ENCODE measurements around the gene CDC123.
"Not testable (repeated sequence)": the region's sequence is repeated elsewhere in the genome, so short reads cannot be mapped to it uniquely, and the experiment has no call there.

CDC123 gene

DNA sequence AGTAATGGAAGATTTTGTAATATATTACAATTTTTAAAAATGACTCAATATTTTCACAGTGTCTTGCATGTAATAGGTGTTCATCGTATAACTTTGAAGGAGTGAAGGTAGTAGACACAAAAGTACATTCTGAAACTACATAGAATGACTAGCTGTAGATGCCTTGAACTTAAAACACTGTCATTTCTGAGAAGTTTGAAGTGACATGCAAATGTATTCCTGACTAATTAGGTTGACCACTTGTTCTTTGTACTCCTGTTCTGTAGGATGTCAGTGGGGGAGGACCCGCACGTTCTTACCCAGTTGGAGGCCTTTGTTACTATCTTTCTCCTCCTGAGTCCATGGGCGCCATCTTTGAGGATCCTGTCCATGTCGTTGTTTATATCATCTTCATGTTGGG is 35.3 kb upstream of the CDC123 start:
- DNase-seq (ENCODE audit: extremely low read depth, insufficient read length), result no peak
- Histone ChIP-seq H3K27me3 (replicated peaks; ENCODE audit: control insufficient read depth, insufficient read depth, low read length) (no peaks in the 10 kb centered on the region), H3K4me3 (replicated peaks; ENCODE audit: low read depth, low read length) (no peak overlapping the region), H3K36me3 (ENCODE audit: control insufficient read depth, insufficient read depth, low read length) (peaks cover 9% of the 10 kb centered on the region)
- TF ChIP-seq, protein P1, sequence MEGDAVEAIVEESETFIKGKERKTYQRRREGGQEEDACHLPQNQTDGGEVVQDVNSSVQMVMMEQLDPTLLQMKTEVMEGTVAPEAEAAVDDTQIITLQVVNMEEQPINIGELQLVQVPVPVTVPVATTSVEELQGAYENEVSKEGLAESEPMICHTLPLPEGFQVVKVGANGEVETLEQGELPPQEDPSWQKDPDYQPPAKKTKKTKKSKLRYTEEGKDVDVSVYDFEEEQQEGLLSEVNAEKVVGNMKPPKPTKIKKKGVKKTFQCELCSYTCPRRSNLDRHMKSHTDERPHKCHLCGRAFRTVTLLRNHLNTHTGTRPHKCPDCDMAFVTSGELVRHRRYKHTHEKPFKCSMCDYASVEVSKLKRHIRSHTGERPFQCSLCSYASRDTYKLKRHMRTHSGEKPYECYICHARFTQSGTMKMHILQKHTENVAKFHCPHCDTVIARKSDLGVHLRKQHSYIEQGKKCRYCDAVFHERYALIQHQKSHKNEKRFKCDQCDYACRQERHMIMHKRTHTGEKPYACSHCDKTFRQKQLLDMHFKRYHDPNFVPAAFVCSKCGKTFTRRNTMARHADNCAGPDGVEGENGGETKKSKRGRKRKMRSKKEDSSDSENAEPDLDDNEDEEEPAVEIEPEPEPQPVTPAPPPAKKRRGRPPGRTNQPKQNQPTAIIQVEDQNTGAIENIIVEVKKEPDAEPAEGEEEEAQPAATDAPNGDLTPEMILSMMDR (IDR thresholded peaks at IDR 0.05; ENCODE audit: insufficient read depth, low read length, poor library complexity, severe bottlenecking), result no peak

GRCh38 chr10:12162927-12163326 is 33.1 kb upstream of the CDC123 start:
- no peak for DNase-seq (ENCODE audit: extremely low read depth, insufficient read length)
- TF ChIP-seq, protein P1 (IDR thresholded peaks at IDR 0.05; ENCODE audit: insufficient read depth, low read length, poor library complexity, severe bottlenecking), result no peak
- Histone ChIP-seq H3K4me3 (replicated peaks; ENCODE audit: low read depth, low read length) (no peak overlapping the region), H3K36me3 (ENCODE audit: control insufficient read depth, insufficient read depth, low read length) (peaks cover 11% of the 10 kb centered on the region), H3K27me3 (replicated peaks; ENCODE audit: control insufficient read depth, insufficient read depth, low read length) (no peaks in the 10 kb centered on the region)

GRCh38 chr10:12164085-12164484 is 31.9 kb upstream of the CDC123 start:
- Histone ChIP-seq H3K4me3 (replicated peaks; ENCODE audit: low read depth, low read length) (no peak overlapping the region), H3K27me3 (replicated peaks; ENCODE audit: control insufficient read depth, insufficient read depth, low read length) (no peaks in the 10 kb centered on the region), H3K36me3 (ENCODE audit: control insufficient read depth, insufficient read depth, low read length) (peaks cover 11% of the 10 kb centered on the region)
- TF ChIP-seq, protein P1 (IDR thresholded peaks at IDR 0.05; ENCODE audit: insufficient read depth, low read length, poor library complexity, severe bottlenecking), result no peak
- DNase-seq (ENCODE audit: extremely low read depth, insufficient read length), result no peak

GRCh38 chr10:12165036-12165435 is 31.0 kb upstream of the CDC123 start:
- peaks cover 10% of the 10 kb centered on the region for H3K36me3 ChIP-seq (ENCODE audit: control insufficient read depth, insufficient read depth, low read length)
- DNase-seq (ENCODE audit: extremely low read depth, insufficient read length), result no peak
- no peak overlapping the region for H3K4me3 ChIP-seq (replicated peaks; ENCODE audit: low read depth, low read length)
- TF ChIP-seq, protein P1 (IDR thresholded peaks at IDR 0.05; ENCODE audit: insufficient read depth, low read length, poor library complexity, severe bottlenecking), result no peak
- no peaks in the 10 kb centered on the region for H3K27me3 ChIP-seq (replicated peaks; ENCODE audit: control insufficient read depth, insufficient read depth, low read length)

DNA sequence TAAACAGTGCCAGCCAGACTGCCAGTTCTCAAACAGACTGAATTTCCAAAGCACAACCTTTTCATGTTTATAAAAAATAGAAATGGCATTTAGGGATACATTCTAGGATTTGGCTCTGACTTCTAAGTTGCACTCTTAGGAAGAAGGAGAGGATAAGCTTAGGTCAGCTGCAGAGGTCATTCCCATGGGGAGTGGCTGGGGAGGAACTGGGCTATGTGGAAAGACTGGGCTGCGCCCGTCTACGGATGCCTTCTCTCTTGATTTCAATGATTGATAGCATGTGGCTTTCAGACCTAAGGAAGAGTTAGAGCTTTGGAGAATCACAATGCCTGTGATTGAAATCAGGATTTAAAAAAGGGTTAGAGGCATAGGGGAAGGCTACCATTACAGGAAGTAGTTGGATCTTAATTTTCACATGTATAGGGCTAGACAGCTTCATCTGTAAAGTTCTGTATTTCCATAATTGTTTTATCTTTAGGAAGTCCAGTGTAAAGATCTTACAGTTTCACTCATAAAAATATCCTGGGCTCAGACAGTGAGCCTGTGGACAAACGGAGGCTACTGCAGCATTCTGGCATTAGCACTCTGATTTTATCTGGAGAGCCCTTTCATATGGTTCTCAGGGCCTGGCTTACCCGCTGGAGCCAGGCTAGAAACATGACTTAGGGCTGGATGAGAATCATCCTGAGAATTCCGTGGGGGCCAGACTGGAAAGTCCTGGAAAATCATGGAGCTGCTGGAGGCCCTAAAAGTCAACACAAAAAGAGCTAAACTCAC is 29.8 kb upstream of the CDC123 start:
- Histone ChIP-seq H3K4me3 (replicated peaks; ENCODE audit: low read depth, low read length) (no peak overlapping the region), H3K27me3 (replicated peaks; ENCODE audit: control insufficient read depth, insufficient read depth, low read length) (no peaks in the 10 kb centered on the region), H3K36me3 (ENCODE audit: control insufficient read depth, insufficient read depth, low read length) (peaks cover 10% of the 10 kb centered on the region)
- TF ChIP-seq, protein P1 (IDR thresholded peaks at IDR 0.05; ENCODE audit: insufficient read depth, low read length, poor library complexity, severe bottlenecking), result no peak
- no peak for DNase-seq (ENCODE audit: extremely low read depth, insufficient read length)

DNA sequence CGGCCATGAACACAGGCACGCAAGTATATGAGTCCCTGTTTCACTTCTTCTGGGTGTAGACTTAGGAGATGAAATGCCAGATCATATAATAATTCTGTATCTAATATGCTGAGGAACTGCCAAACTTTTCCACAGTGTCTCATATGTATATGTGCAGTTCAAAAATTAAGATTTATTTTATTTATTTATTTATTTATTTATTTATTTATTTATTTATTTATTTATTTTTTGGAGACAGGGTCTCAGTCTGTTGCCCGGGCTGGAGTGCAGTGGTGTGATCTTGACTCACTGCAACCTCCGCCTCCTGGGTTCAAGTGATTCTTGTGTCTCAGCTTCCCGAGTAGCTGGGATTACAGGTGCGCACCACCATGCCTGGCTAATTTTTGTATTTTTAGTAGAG is 24.5 kb upstream of the CDC123 start:
- peaks cover 11% of the 10 kb centered on the region for H3K36me3 ChIP-seq (ENCODE audit: control insufficient read depth, insufficient read depth, low read length)
- H3K4me3 ChIP-seq (replicated peaks; ENCODE audit: low read depth, low read length); DNase-seq (ENCODE audit: extremely low read depth, insufficient read length); H3K27me3 ChIP-seq (replicated peaks; ENCODE audit: control insufficient read depth, insufficient read depth, low read length): not testable (repeated sequence)
